ENCODE measurements around the gene NRXN3. TPM values are rescaled to one million over a fixed set of nuclear protein-coding genes. Genes with fewer than 3 reads are reported as not detected.

Gene NRXN3
- total RNA-seq, 1 experiment from 2014 or later: not detected

DNA sequence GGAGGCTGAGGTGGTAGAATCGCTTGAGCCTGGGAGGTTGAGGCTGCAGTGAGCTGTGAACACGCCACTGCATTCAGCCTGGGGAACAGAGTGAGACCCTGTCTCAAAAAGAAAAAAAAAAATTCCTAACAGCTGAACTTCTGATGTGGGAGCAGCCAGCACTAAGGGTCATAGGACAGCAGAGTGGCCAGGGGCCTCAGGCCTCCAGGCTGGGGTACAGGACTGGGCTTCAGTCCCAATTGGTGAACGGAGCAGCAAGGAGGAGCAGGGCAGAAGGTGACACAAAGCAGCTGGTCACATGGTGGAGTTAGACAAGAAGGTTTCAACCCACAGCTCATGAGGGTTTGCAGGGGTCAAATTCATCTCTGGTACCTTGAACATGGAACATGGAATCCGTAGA is 40.8 kb upstream of the NRXN3 start:
- TF ChIP-seq POLR2AphosphoS5 (IDR thresholded peaks at IDR 0.05; ENCODE audit: low read depth, low read length) (no peak), SIN3A (IDR thresholded peaks at IDR 0.05; ENCODE audit: borderline replicate concordance, insufficient read depth, low read depth, low read length) (no peak), TCF7L2 (IDR thresholded peaks at IDR 0.05; ENCODE audit: low read depth, low read length) (no peak)
- TF ChIP-seq, protein P1, sequence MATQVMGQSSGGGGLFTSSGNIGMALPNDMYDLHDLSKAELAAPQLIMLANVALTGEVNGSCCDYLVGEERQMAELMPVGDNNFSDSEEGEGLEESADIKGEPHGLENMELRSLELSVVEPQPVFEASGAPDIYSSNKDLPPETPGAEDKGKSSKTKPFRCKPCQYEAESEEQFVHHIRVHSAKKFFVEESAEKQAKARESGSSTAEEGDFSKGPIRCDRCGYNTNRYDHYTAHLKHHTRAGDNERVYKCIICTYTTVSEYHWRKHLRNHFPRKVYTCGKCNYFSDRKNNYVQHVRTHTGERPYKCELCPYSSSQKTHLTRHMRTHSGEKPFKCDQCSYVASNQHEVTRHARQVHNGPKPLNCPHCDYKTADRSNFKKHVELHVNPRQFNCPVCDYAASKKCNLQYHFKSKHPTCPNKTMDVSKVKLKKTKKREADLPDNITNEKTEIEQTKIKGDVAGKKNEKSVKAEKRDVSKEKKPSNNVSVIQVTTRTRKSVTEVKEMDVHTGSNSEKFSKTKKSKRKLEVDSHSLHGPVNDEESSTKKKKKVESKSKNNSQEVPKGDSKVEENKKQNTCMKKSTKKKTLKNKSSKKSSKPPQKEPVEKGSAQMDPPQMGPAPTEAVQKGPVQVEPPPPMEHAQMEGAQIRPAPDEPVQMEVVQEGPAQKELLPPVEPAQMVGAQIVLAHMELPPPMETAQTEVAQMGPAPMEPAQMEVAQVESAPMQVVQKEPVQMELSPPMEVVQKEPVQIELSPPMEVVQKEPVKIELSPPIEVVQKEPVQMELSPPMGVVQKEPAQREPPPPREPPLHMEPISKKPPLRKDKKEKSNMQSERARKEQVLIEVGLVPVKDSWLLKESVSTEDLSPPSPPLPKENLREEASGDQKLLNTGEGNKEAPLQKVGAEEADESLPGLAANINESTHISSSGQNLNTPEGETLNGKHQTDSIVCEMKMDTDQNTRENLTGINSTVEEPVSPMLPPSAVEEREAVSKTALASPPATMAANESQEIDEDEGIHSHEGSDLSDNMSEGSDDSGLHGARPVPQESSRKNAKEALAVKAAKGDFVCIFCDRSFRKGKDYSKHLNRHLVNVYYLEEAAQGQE (IDR thresholded peaks at IDR 0.05; ENCODE audit: insufficient read depth in 1 of 2, low read depth in 2 of 2, low read length in 1 of 2): no peak
- TF ChIP-seq, protein P2, sequence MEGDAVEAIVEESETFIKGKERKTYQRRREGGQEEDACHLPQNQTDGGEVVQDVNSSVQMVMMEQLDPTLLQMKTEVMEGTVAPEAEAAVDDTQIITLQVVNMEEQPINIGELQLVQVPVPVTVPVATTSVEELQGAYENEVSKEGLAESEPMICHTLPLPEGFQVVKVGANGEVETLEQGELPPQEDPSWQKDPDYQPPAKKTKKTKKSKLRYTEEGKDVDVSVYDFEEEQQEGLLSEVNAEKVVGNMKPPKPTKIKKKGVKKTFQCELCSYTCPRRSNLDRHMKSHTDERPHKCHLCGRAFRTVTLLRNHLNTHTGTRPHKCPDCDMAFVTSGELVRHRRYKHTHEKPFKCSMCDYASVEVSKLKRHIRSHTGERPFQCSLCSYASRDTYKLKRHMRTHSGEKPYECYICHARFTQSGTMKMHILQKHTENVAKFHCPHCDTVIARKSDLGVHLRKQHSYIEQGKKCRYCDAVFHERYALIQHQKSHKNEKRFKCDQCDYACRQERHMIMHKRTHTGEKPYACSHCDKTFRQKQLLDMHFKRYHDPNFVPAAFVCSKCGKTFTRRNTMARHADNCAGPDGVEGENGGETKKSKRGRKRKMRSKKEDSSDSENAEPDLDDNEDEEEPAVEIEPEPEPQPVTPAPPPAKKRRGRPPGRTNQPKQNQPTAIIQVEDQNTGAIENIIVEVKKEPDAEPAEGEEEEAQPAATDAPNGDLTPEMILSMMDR (IDR thresholded peaks at IDR 0.05): no peak
- Histone ChIP-seq H3K4me1 (ENCODE audit: control insufficient read depth, insufficient read depth, low read length) (no peaks in the 10 kb centered on the region), H3K4me3 (ENCODE audit: low read depth in 2 of 2, low read length in 2 of 2) (no peak overlapping the region), H3K36me3 (ENCODE audit: control insufficient read depth, insufficient read depth, low read length) (no peaks in the 10 kb centered on the region), H3K27ac (ENCODE audit: low read length) (no peak overlapping the region), H3K9me3 (ENCODE audit: control insufficient read depth, insufficient read depth, low read depth, low read length) (no peaks in the 10 kb centered on the region), H3K27me3 (ENCODE audit: control insufficient read depth, insufficient read depth, low read length) (no peaks in the 10 kb centered on the region)
- ATAC-seq: no peak
- ChIA-PET CTCF (no interaction called here), POLR2A (no interaction called here)
- DNase-seq (ENCODE audit: low read depth, low spot score): no peak
- intact Hi-C loops (cut with micrococcal nuclease; ENCODE audit: unreplicated experiment): no loop called here
- no TSS peak for BruUV-seq (replicated peaks)
- in situ Hi-C loops (cut with HindIII; ENCODE audit: low pct_unique_long_range_greater_than_20kb, low sequenced_read_pairs): no loop called here

DNA sequence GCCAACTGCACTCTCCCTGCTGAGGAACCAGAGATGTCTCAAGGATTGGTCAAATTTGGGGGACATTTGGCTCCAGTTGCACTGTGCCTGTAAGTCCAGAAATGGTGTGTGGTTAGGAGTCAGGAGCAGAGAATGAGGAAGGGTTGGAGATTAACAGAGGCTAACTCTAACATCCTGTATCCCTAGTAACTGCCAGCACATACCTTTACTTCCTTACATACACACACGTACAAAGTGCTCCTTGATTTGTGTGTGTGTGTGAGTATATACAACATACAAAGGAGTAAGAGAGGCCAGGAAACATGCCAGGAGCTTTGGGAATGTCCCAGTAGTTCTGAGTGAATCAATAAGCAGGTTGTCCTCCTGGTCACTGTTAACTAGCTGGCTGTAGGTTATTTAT is 39.8 kb upstream of the NRXN3 start:
- in situ Hi-C loops (cut with HindIII; ENCODE audit: low pct_unique_long_range_greater_than_20kb, low sequenced_read_pairs): no loop called here
- Histone ChIP-seq H3K27ac (ENCODE audit: low read length) (no peak overlapping the region), H3K27me3 (ENCODE audit: control insufficient read depth, insufficient read depth, low read length) (no peaks in the 10 kb centered on the region), H3K4me3 (ENCODE audit: low read depth in 2 of 2, low read length in 2 of 2) (no peak overlapping the region), H3K36me3 (ENCODE audit: control insufficient read depth, insufficient read depth, low read length) (no peaks in the 10 kb centered on the region), H3K4me1 (ENCODE audit: control insufficient read depth, insufficient read depth, low read length) (no peaks in the 10 kb centered on the region), H3K9me3 (ENCODE audit: control insufficient read depth, insufficient read depth, low read depth, low read length) (no peaks in the 10 kb centered on the region)
- ChIA-PET CTCF (no interaction called here), POLR2A (no interaction called here)
- ATAC-seq (no peak), DNase-seq (ENCODE audit: low read depth, low spot score) (no peak)
- intact Hi-C loops (cut with micrococcal nuclease; ENCODE audit: unreplicated experiment): no loop called here
- TF ChIP-seq POLR2AphosphoS5 (IDR thresholded peaks at IDR 0.05; ENCODE audit: low read depth, low read length) (no peak), TCF7L2 (IDR thresholded peaks at IDR 0.05; ENCODE audit: low read depth, low read length) (no peak), SIN3A (IDR thresholded peaks at IDR 0.05; ENCODE audit: borderline replicate concordance, insufficient read depth, low read depth, low read length) (no peak)
- TF ChIP-seq, protein P1 (IDR thresholded peaks at IDR 0.05; ENCODE audit: insufficient read depth in 1 of 2, low read depth in 2 of 2, low read length in 1 of 2): no peak
- TF ChIP-seq, protein P2 (IDR thresholded peaks at IDR 0.05): no peak
- BruUV-seq (replicated peaks): no TSS peak

Measured in Panc1 (cell line).